Esophagus squamous epithelium (tissue), 4 donors: Measurements from ENCODE around the gene TSPAN13.

Experiments used
- CTCF ChIP-seq, 6 experiments: fragments of 450-650 bp in 4 of 6; fragments of 200-600 bp in 2 of 6; sonication (generic) in 2 of 6; IDR thresholded peaks; one replicate each; pipeline ENCODE4 v1.5.1; 2016 to 2019; ENCODE audit warnings: antibody characterized with exemption in 6 of 6, mild to moderate bottlenecking in 4 of 6, moderate library complexity in 4 of 6
- POLR2A ChIP-seq, 4 donors: fragments of 450-650 bp; IDR thresholded peaks; one replicate each; pipeline ENCODE4 v1.6.1; 2017; ENCODE audit warnings: antibody characterized with exemption in 4 of 4, mild to moderate bottlenecking in 4 of 4, moderate library complexity in 3 of 4

- TF ChIP-seq CTCF (IDR thresholded peaks at IDR 0.05) = no peak
- no peak for TF ChIP-seq POLR2A (IDR thresholded peaks at IDR 0.05)
Measured at GRCh38 chr7:16721541-16721940, 32.0 kb upstream of the TSPAN13 start.
